Sigmoid colon (tissue), 7 donors: ENCODE data around the gene KATNAL2. TPM values are rescaled to one million over a fixed set of nuclear protein-coding genes. Genes with fewer than 3 reads are reported as not detected.

Source experiments
- DNase-seq: peaks from one replicate; pipeline ENCODE4 v3.0.0-alpha.2; 2019
- H3K27ac ChIP-seq, 4 donors: fragments of 200-600 bp; sonication (generic); one replicate each; pipeline ENCODE4 v1.5.1; 2016 to 2019; ENCODE audit warnings: mild to moderate bottlenecking in 1 of 4
- H3K27me3 ChIP-seq, 3 donors: fragments of 200-600 bp; sonication (generic); one replicate each; pipeline ENCODE4 v1.5.1; 2019; ENCODE audit warnings: mild to moderate bottlenecking in 1 of 3
- H3K36me3 ChIP-seq, 4 donors: fragments of 200-600 bp; sonication (generic); one replicate each; pipeline ENCODE4 v1.5.1; 2016 to 2019
- H3K4me1 ChIP-seq, 4 donors: fragments of 200-600 bp; sonication (generic); one replicate each; pipeline ENCODE4 v1.5.1; 2017 to 2019
- H3K4me3 ChIP-seq, 4 donors: fragments of 200-600 bp; sonication (generic); one replicate each; pipeline ENCODE4 v1.5.1; 2017 to 2019; ENCODE audit warnings: mild to moderate bottlenecking in 2 of 4, moderate library complexity in 1 of 4
- H3K9me3 ChIP-seq, 4 donors: fragments of 200-600 bp in 3 of 4; sonication (generic) in 3 of 4; one replicate each; pipeline versions ENCODE4 v1.5.1 to v1.6.1; 2013 to 2019
- EP300 ChIP-seq, 4 donors: sonication (generic); formaldehyde crosslinking; IDR thresholded peaks; one replicate each; pipeline ENCODE4 v1.6.1; 2017; ENCODE audit warnings: antibody characterized with exemption in 4 of 4
- POLR2A ChIP-seq, 2 donors: fragments of 450-650 bp; IDR thresholded peaks; one replicate each; pipeline ENCODE4 v1.6.1; 2016; ENCODE audit warnings: antibody characterized with exemption in 2 of 2, mild to moderate bottlenecking in 2 of 2, moderate library complexity in 2 of 2
- POLR2AphosphoS5 ChIP-seq, 4 donors: sonication (generic); formaldehyde crosslinking; IDR thresholded peaks; one replicate each; pipeline ENCODE4 v1.6.1; 2017; ENCODE audit warnings: antibody characterized with exemption in 4 of 4
- WGBS, 2 donors: extraction: QIAGEN DNeasy Blood & Tissue Kit; methylation state at CpG; one replicate each; pipeline ENCODE4 v1.1.7; 2013; 5-methylcytosine and 5-hydroxymethylcytosine counted together
- intact Hi-C: fragments of 100-400 bp; cut with DNase I; formaldehyde crosslinking; loops from one replicate; pipeline ENCODE4 v1.15.1; 2023
- polyA plus RNA-seq, 3 donors: library from polyadenylated mRNA; stranded (reverse); fragments of 200-250 nt; gene quantifications; one replicate each; pipeline ENCODE4 v1.2.3, GENCODE V29; 2013
- total RNA-seq, 4 donors: library from RNA; depleted of rRNA; stranded (reverse); fragments of >200 nt; gene quantifications; one replicate each; pipeline ENCODE4 v1.1.0, GENCODE V29; 2016
- TF ChIP-seq, protein P1 (sequence below), 4 experiments: fragments of 450-650 bp in 3 of 4; fragments of 200-600 bp in 1 of 4; IDR thresholded peaks; one replicate each; pipeline ENCODE4 v1.5.1; 2016 to 2019; ENCODE audit warnings: antibody characterized with exemption in 4 of 4, mild to moderate bottlenecking in 3 of 4, moderate library complexity in 2 of 4
- donor health status: healthy with polysubstance abuse.
- donor health status: Bipolar disorder and iron deficiency.
- donor health status: healthy.

KATNAL2 gene
- total and polyA plus RNA-seq, 7 donors = 0.60 to 18.8 (median 2.5) TPM

DNA sequence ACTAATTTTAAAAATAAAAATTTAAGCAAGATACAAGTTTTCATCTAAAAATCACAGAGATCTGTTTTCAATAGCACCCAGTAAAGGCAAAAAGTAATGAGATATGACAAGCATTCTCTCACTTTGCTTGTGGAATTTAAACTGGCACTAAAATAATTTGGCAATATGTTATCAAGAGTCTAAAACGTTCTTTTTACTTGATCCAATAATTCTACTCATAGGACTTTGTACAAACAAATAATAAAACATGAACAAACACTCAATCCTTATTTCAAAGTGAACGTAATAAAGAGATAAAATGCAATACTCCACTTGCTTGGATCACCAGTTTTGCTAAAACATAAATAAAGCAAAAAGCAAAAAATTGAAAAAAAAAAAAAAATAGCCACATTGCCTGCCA is 30.5 kb upstream of the KATNAL2 start:
- TF ChIP-seq EP300 (IDR thresholded peaks at IDR 0.05) (no peak), POLR2AphosphoS5 (IDR thresholded peaks at IDR 0.05) (no peak), POLR2A (IDR thresholded peaks at IDR 0.05) (no peak)
- TF ChIP-seq, protein P1, sequence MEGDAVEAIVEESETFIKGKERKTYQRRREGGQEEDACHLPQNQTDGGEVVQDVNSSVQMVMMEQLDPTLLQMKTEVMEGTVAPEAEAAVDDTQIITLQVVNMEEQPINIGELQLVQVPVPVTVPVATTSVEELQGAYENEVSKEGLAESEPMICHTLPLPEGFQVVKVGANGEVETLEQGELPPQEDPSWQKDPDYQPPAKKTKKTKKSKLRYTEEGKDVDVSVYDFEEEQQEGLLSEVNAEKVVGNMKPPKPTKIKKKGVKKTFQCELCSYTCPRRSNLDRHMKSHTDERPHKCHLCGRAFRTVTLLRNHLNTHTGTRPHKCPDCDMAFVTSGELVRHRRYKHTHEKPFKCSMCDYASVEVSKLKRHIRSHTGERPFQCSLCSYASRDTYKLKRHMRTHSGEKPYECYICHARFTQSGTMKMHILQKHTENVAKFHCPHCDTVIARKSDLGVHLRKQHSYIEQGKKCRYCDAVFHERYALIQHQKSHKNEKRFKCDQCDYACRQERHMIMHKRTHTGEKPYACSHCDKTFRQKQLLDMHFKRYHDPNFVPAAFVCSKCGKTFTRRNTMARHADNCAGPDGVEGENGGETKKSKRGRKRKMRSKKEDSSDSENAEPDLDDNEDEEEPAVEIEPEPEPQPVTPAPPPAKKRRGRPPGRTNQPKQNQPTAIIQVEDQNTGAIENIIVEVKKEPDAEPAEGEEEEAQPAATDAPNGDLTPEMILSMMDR (IDR thresholded peaks at IDR 0.05) = no peak
- Histone ChIP-seq H3K4me3 (no peak overlapping the region), H3K9me3 (peaks cover 0 to 11% (median 4%) of the 10 kb centered on the region in 4 donors), H3K4me1 (no peaks in the 10 kb centered on the region), H3K27me3 (no peaks in the 10 kb centered on the region), H3K27ac (no peak overlapping the region), H3K36me3 (peaks cover 0 to 26% (median 10%) of the 10 kb centered on the region in 4 donors)
- intact Hi-C loops = no loop called here
- no peak for DNase-seq
- WGBS, 2 donors = 11 to 60% methylated on average over 2 of the region's 2 CpGs

DNA sequence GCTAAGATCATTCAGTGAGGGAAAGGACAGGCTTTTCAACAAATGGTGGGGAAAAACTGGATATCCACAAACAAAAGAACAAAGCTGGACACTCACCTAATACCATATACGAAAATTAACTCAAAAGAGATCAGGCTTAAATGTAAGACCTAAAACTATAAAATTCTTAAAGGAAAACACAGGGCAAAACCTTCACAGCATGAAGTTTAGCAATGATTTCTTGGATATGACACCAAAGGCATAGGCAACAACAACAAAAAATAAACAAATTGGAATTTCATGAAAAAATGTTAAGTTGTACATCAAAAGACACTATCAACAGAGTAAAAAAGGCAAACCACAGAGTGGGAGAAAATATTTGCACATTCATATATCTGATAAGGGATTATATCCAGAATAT is 28.4 kb upstream of the KATNAL2 start:
- intact Hi-C loops = no loop called here
- 93 to 97% methylated on average over 1 of the region's 1 CpG for WGBS, 2 donors

DNA sequence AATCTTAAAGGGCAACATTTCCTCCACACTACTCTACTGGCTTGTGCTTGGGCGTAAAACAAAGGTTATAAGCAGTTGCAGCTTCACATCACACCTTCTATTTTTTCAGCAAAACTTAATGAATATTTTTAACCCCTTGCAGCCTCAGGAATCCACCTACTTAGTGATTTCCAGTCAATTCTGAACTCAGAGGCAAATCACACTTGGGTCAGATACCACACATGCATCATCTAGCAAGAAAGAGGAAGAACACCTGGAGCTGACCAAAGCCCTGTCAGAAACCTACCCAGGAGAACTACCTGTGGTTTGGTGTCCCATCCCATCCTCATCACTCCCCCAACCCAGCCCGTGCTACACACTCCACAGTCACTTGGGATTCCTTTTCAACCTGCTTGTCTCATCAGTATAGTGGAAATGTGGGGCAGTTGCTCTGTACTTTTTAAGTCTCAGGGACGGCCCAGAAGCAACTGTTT is 25.6 kb upstream of the KATNAL2 start:
- no peaks in the 10 kb centered on the region for H3K4me1 ChIP-seq
- no peak overlapping the region for H3K4me3 ChIP-seq
- WGBS, 2 donors = 73 to 86% methylated on average over 3 of the region's 3 CpGs
- peaks cover 0 to 11% (median 4%) of the 10 kb centered on the region in 4 donors for H3K9me3 ChIP-seq
- no peak for TF ChIP-seq EP300 (IDR thresholded peaks at IDR 0.05)
- TF ChIP-seq POLR2A (IDR thresholded peaks at IDR 0.05) = no peak
- TF ChIP-seq, protein P1 (IDR thresholded peaks at IDR 0.05) = no peak
- no peak for TF ChIP-seq POLR2AphosphoS5 (IDR thresholded peaks at IDR 0.05)
- H3K27ac ChIP-seq = no peak overlapping the region
- DNase-seq = no peak
- no peaks in the 10 kb centered on the region for H3K27me3 ChIP-seq
- intact Hi-C loops = no loop called here
- peaks cover 0 to 26% (median 10%) of the 10 kb centered on the region in 4 donors for H3K36me3 ChIP-seq

More for the DNA sequence above, 28.4 kb upstream of the KATNAL2 start:
- no peak for DNase-seq
- no peak for TF ChIP-seq EP300 (IDR thresholded peaks at IDR 0.05)
- no peak for TF ChIP-seq POLR2A (IDR thresholded peaks at IDR 0.05)
- H3K4me1 ChIP-seq = no peaks in the 10 kb centered on the region
- no peak overlapping the region for H3K27ac ChIP-seq
- H3K4me3 ChIP-seq = no peak overlapping the region
- H3K36me3 ChIP-seq = peaks cover 0 to 26% (median 10%) of the 10 kb centered on the region in 4 donors
- peaks cover 0 to 11% (median 4%) of the 10 kb centered on the region in 4 donors for H3K9me3 ChIP-seq
- H3K27me3 ChIP-seq = no peaks in the 10 kb centered on the region

DNA sequence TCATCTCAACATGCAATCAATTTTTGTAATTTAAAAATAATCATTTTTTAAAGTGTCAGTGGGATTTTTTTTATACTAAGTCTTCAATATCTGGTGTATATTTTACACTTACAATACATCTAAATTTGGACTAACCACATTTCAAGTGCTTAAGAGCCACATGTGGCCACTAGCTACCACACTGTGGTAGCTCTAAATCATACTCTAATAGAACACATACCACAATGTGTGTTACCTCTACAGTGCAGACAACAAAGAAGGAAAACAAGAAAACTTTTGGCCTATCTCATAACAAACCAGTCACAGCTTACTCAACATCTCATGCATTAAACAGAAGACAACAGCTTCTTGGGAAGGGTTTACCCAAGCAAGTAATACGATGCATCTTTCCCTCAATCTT is 24.6 kb upstream of the KATNAL2 start:
- intact Hi-C loops = no loop called here
- H3K9me3 ChIP-seq = peaks cover 0 to 9% (median 4%) of the 10 kb centered on the region in 4 donors
- no peak overlapping the region for H3K27ac ChIP-seq
- no peaks in the 10 kb centered on the region for H3K27me3 ChIP-seq
- H3K4me3 ChIP-seq = no peak overlapping the region
- H3K36me3 ChIP-seq = peaks cover 0 to 26% (median 10%) of the 10 kb centered on the region in 4 donors
- no peaks in the 10 kb centered on the region for H3K4me1 ChIP-seq
- TF ChIP-seq POLR2AphosphoS5 (IDR thresholded peaks at IDR 0.05) = no peak
- TF ChIP-seq, protein P1 (IDR thresholded peaks at IDR 0.05) = no peak
- TF ChIP-seq EP300 (IDR thresholded peaks at IDR 0.05) = no peak
- WGBS, 2 donors = 96 to 97% methylated on average over 1 of the region's 1 CpG
- DNase-seq = no peak

DNA sequence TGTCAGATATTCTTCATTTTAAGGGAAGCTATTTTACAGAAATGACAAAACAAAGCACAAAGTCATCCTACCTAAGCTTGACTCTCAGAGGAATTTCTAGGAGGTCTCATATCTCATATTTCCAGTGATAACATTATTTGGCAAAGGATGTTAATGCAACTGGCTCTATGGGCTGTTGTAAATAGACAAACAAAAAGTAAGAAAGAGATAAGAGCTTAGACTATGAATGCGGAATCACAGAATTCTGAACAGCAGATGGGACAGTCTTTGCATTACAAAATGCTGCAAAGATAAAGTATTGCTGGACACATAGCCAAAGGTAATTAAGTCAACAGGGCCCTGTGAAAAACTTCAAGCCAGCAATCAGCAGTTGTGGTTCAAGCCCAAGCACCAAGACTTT is 24.0 kb upstream of the KATNAL2 start:
- Histone ChIP-seq H3K4me1 (no peaks in the 10 kb centered on the region), H3K27ac (no peak overlapping the region), H3K4me3 (no peak overlapping the region), H3K9me3 (peaks cover 0 to 8% (median 3%) of the 10 kb centered on the region in 4 donors), H3K36me3 (peaks cover 0 to 23% (median 9%) of the 10 kb centered on the region in 4 donors), H3K27me3 (no peaks in the 10 kb centered on the region)
- intact Hi-C loops = no loop called here
- TF ChIP-seq POLR2A (IDR thresholded peaks at IDR 0.05) (no peak), EP300 (IDR thresholded peaks at IDR 0.05) (no peak), POLR2AphosphoS5 (IDR thresholded peaks at IDR 0.05) (no peak)
- TF ChIP-seq, protein P1 (IDR thresholded peaks at IDR 0.05) = no peak
- no peak for DNase-seq
- 64 to 86% methylated on average over 1 of the region's 1 CpG for WGBS, 2 donors
